H9 (cell line): Measurements from ENCODE around the gene KIF26B. TPM values are rescaled to one million over a fixed set of nuclear protein-coding genes. Genes with fewer than 3 reads are reported as not detected.

Source experiments
- DNase-seq: peaks from one replicate; pipeline ENCODE4 v3.0.0-alpha.2; 2017
- H2AFZ ChIP-seq: one replicate; pipeline ENCODE4 v1.6.1; 2013; ENCODE audit warnings: mild to moderate bottlenecking, low read length, control low read depth, moderate library complexity
- H2AK5ac ChIP-seq: 2 replicates; pipeline ENCODE4 v1.6.1; 2013; ENCODE audit warnings: low read length, control low read depth, mixed read lengths; ENCODE audit not compliant: insufficient read length
- H2BK120ac ChIP-seq: one replicate; pipeline ENCODE4 v1.6.1; 2013; ENCODE audit warnings: low read depth, mild to moderate bottlenecking, low read length, control low read depth, inconsistent platforms; ENCODE audit not compliant: poor library complexity, severe bottlenecking
- H2BK12ac ChIP-seq: 2 replicates; pipeline ENCODE4 v1.6.1; 2013; ENCODE audit warnings: low read length, control low read depth, mixed read lengths, low read depth; ENCODE audit not compliant: insufficient read length
- H2BK15ac ChIP-seq: 2 replicates; pipeline ENCODE4 v1.6.1; 2013; ENCODE audit warnings: low read depth, low read length, control low read depth
- H2BK20ac ChIP-seq: one replicate; pipeline ENCODE4 v1.6.1; 2013; ENCODE audit warnings: low read depth, mild to moderate bottlenecking, low read length, control low read depth, inconsistent platforms; ENCODE audit not compliant: poor library complexity, severe bottlenecking
- H2BK5ac ChIP-seq: 2 replicates; pipeline ENCODE4 v1.6.1; 2013; ENCODE audit warnings: low read length, control low read depth, mixed read lengths; ENCODE audit not compliant: insufficient read length
- H3K14ac ChIP-seq: 2 replicates; pipeline ENCODE4 v1.6.1; 2013; ENCODE audit warnings: low read length, control low read depth; ENCODE audit not compliant: insufficient read depth
- H3K18ac ChIP-seq: 2 replicates; pipeline ENCODE4 v1.6.1; 2013; ENCODE audit warnings: low read depth, mild to moderate bottlenecking, mixed read lengths, low read length, control low read depth; ENCODE audit not compliant: insufficient read length
- H3K23ac ChIP-seq: 2 replicates; pipeline ENCODE4 v1.6.1; 2013; ENCODE audit warnings: low read length, control low read depth, mixed read lengths, low read depth; ENCODE audit not compliant: insufficient read length
- H3K23me2 ChIP-seq: 2 replicates; pipeline ENCODE4 v1.6.1; 2013; ENCODE audit warnings: low read depth, mild to moderate bottlenecking, mixed read lengths, low read length, control low read depth; ENCODE audit not compliant: insufficient read length, poor library complexity, severe bottlenecking
- H3K27ac ChIP-seq: 2 replicates; pipeline ENCODE4 v1.5.1; 2013; ENCODE audit warnings: low read length, control low read depth, mixed read lengths, low read depth; ENCODE audit not compliant: insufficient read length
- H3K27me3 ChIP-seq: 2 replicates; pipeline ENCODE4 v1.6.1; 2013; ENCODE audit warnings: low read length, control low read depth, inconsistent platforms; ENCODE audit not compliant: insufficient read depth
- H3K4ac ChIP-seq: 2 replicates; pipeline ENCODE4 v1.6.1; 2013; ENCODE audit warnings: low read depth, mild to moderate bottlenecking, control low read depth, inconsistent platforms, low read length, moderate library complexity
- H3K4me1 ChIP-seq: 2 replicates; pipeline ENCODE4 v1.6.1; 2013; ENCODE audit warnings: low read length, control low read depth, inconsistent platforms; ENCODE audit not compliant: insufficient read depth
- H3K4me2 ChIP-seq: 2 replicates; pipeline ENCODE4 v1.6.1; 2013; ENCODE audit warnings: low read length, control low read depth, mixed read lengths; ENCODE audit not compliant: insufficient read length, insufficient read depth
- H3K56ac ChIP-seq: 2 replicates; pipeline ENCODE4 v1.6.1; 2013; ENCODE audit warnings: low read depth, mild to moderate bottlenecking, mixed read lengths, low read length, control low read depth; ENCODE audit not compliant: insufficient read length
- H3K79me1 ChIP-seq: 2 replicates; pipeline ENCODE4 v1.6.1; 2013; ENCODE audit warnings: low read depth, mild to moderate bottlenecking, moderate library complexity, low read length, control low read depth, inconsistent platforms; ENCODE audit not compliant: insufficient read depth, poor library complexity, severe bottlenecking
- H3K79me2 ChIP-seq: 2 replicates; pipeline ENCODE4 v1.6.1; 2013; ENCODE audit warnings: low read length, control low read depth, inconsistent platforms; ENCODE audit not compliant: insufficient read depth
- H3K9ac ChIP-seq: 2 replicates; pipeline ENCODE4 v1.6.1; 2013; ENCODE audit warnings: low read length, control low read depth, mixed read lengths; ENCODE audit not compliant: insufficient read length; ENCODE audit errors: extremely low read depth
- H3K9me3 ChIP-seq: one replicate; pipeline ENCODE4 v1.6.1; 2013; ENCODE audit warnings: low read depth, low read length, inconsistent platforms; ENCODE audit not compliant: control insufficient read depth
- H3T11ph ChIP-seq: one replicate; pipeline ENCODE4 v1.6.1; 2013; ENCODE audit warnings: mild to moderate bottlenecking, low read length, control low read depth, inconsistent platforms
- H4K20me1 ChIP-seq: one replicate; pipeline ENCODE4 v1.6.1; 2013; ENCODE audit not compliant: control insufficient read depth, insufficient read length, insufficient read depth
- H4K5ac ChIP-seq: 2 replicates; pipeline ENCODE4 v1.6.1; 2013; ENCODE audit warnings: low read depth, mild to moderate bottlenecking, mixed read lengths, low read length, control low read depth; ENCODE audit not compliant: insufficient read length
- H4K8ac ChIP-seq: replicated peaks from 2 replicates; pipeline ENCODE4 v1.6.1; 2013; ENCODE audit warnings: low read length, control low read depth, mixed read lengths, low read depth; ENCODE audit not compliant: insufficient read length
- H4K91ac ChIP-seq: 2 replicates; pipeline ENCODE4 v1.6.1; 2013; ENCODE audit warnings: low read depth, mild to moderate bottlenecking, moderate library complexity, mixed read lengths, low read length, control low read depth; ENCODE audit not compliant: insufficient read length
- H3K27ac Mint-ChIP-seq, 3 experiments: 2 replicates in 2 of 3; 3 replicates in 1 of 3; pipeline ENCODE4 v1.8.0; 2020 to 2021; ENCODE audit warnings: mixed read lengths in 3 of 3, mild to moderate bottlenecking in 1 of 3, moderate library complexity in 1 of 3
- H3K27me3 Mint-ChIP-seq: 2 replicates; pipeline ENCODE4 v1.8.0; 2021; ENCODE audit warnings: low read depth, mild to moderate bottlenecking, moderate library complexity, mixed read lengths
- H3K36me3 Mint-ChIP-seq, 3 experiments: 2 replicates in 2 of 3; 3 replicates in 1 of 3; pipeline ENCODE4 v1.8.0; 2020 to 2021; ENCODE audit warnings: low read depth in 3 of 3, mixed read lengths in 3 of 3; ENCODE audit not compliant: insufficient read depth in 1 of 3
- H3K4me1 Mint-ChIP-seq, 2 experiments: 2 replicates each; pipeline ENCODE4 v1.8.0; 2020; ENCODE audit warnings: mixed read lengths in 2 of 2
- H3K4me3 Mint-ChIP-seq, 2 experiments: 2 replicates in 1 of 2; 3 replicates in 1 of 2; pipeline ENCODE4 v1.8.0; 2020 to 2021; ENCODE audit warnings: mild to moderate bottlenecking in 2 of 2, mixed read lengths in 2 of 2, moderate library complexity in 1 of 2
- H3K9me3 Mint-ChIP-seq, 2 experiments: 2 replicates in 1 of 2; 3 replicates in 1 of 2; pipeline ENCODE4 v1.8.0; 2020; ENCODE audit warnings: mild to moderate bottlenecking in 2 of 2, mixed read lengths in 2 of 2, moderate library complexity in 1 of 2
- WGBS: extraction: QIAGEN DNeasy Blood & Tissue Kit; methylation state at CpG from one replicate; pipeline ENCODE4 v1.1.7; 2013; ENCODE audit warnings: missing lambda C conversion rate, low lambda C conversion rate, mixed read lengths; ENCODE audit not compliant: insufficient read length; ENCODE audit errors: extremely low coverage; 5-methylcytosine and 5-hydroxymethylcytosine counted together
- total RNA-seq: library from RNA; stranded (reverse); gene quantifications from 2 replicates; pipeline ENCODE4 v1.2.1, GENCODE V29; 2021
- TF ChIP-seq, protein P1 (sequence below): fragments of 200-600 bp; sonication (generic); conservative IDR thresholded peaks from 3 replicates; pipeline ENCODE4 v1.8.0; 2021; ENCODE audit warnings: antibody characterized with exemption, mild to moderate bottlenecking

The KIF26B gene
- total RNA-seq, 1 experiment from 2014 or later = 0.13 TPM

GRCh38 chr1:245188403-245188802 lies 33.6 kb downstream of the KIF26B start:
- no peak overlapping the region for H2AK5ac ChIP-seq
- H4K5ac ChIP-seq = no peak overlapping the region
- TF ChIP-seq, protein P1, sequence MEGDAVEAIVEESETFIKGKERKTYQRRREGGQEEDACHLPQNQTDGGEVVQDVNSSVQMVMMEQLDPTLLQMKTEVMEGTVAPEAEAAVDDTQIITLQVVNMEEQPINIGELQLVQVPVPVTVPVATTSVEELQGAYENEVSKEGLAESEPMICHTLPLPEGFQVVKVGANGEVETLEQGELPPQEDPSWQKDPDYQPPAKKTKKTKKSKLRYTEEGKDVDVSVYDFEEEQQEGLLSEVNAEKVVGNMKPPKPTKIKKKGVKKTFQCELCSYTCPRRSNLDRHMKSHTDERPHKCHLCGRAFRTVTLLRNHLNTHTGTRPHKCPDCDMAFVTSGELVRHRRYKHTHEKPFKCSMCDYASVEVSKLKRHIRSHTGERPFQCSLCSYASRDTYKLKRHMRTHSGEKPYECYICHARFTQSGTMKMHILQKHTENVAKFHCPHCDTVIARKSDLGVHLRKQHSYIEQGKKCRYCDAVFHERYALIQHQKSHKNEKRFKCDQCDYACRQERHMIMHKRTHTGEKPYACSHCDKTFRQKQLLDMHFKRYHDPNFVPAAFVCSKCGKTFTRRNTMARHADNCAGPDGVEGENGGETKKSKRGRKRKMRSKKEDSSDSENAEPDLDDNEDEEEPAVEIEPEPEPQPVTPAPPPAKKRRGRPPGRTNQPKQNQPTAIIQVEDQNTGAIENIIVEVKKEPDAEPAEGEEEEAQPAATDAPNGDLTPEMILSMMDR = no peak
- H3K79me2 ChIP-seq = no peaks in the 10 kb centered on the region
- H3K23ac ChIP-seq = no peak overlapping the region
- no peaks in the 10 kb centered on the region for H3K4me1 ChIP-seq
- H4K20me1 ChIP-seq = no peaks in the 10 kb centered on the region
- Mint-ChIP-seq H3K4me1 (peaks cover 6 to 8% of the 10 kb centered on the region in 2 experiments), H3K9me3 (no peaks in the 10 kb centered on the region), H3K36me3 (no peaks in the 10 kb centered on the region), H3K4me3 (no peak overlapping the region), H3K27me3 (no peaks in the 10 kb centered on the region; the same call in 1 of the 2 replicates), H3K27ac (no peak overlapping the region; a peak in 1 of 7 replicates)
- no peak overlapping the region for H2AFZ ChIP-seq
- no peaks in the 10 kb centered on the region for H3K23me2 ChIP-seq
- no peak overlapping the region for H3K9ac ChIP-seq
- no peak overlapping the region for H3K4me2 ChIP-seq
- H2BK15ac ChIP-seq = no peak overlapping the region
- H2BK5ac ChIP-seq = no peak overlapping the region
- H3K4ac ChIP-seq = no peak overlapping the region
- H3K18ac ChIP-seq = no peak overlapping the region
- no peak overlapping the region for H4K91ac ChIP-seq
- no peaks in the 10 kb centered on the region for H3K79me1 ChIP-seq
- no peak overlapping the region for H2BK120ac ChIP-seq
- no peak overlapping the region for H2BK20ac ChIP-seq
- no peak overlapping the region for H3K56ac ChIP-seq
- H4K8ac ChIP-seq = no peak overlapping the region
- no CpG with 5 or more reads among the region's 4 CpGs for WGBS
- no peak overlapping the region for H3T11ph ChIP-seq
- no peaks in the 10 kb centered on the region for H3K27me3 ChIP-seq
- H3K27ac ChIP-seq = no peak overlapping the region
- H3K14ac ChIP-seq = no peak overlapping the region
- no peak overlapping the region for H2BK12ac ChIP-seq
- no peaks in the 10 kb centered on the region for H3K9me3 ChIP-seq
- DNase-seq = no peak
